ENCODE data around the gene FAM120B. TPM values are rescaled to one million over a fixed set of nuclear protein-coding genes. Genes with fewer than 3 reads are reported as not detected.

FAM120B gene
- total RNA-seq, 1 donor from 2014 or later: 19.7 TPM

- H3K4me1 ChIP-seq: no peaks in the 10 kb centered on the region
- Mint-ChIP-seq H3K36me3 (peaks cover 2% of the 10 kb centered on the region), H3K27me3 (ENCODE audit: insufficient read depth, low read depth) (no peaks in the 10 kb centered on the region), H3K4me3 (no peak overlapping the region), H3K27ac (no peak overlapping the region), H3K4me1 (peaks cover 17% of the 10 kb centered on the region), H3K9me3 (peaks cover 7% of the 10 kb centered on the region)
- no peak overlapping the region for H3K4me2 ChIP-seq
- H3K9ac ChIP-seq: no peak overlapping the region
- no peaks in the 10 kb centered on the region for H3K9me3 ChIP-seq (ENCODE audit: low read depth)
- no peak overlapping the region for H3K4me3 ChIP-seq
- H3K36me3 ChIP-seq: no peaks in the 10 kb centered on the region
- H4K20me1 ChIP-seq (ENCODE audit: low read depth): no peaks in the 10 kb centered on the region
- peaks cover 9% of the 10 kb centered on the region for H3K27me3 ChIP-seq
- no peaks in the 10 kb centered on the region for H3F3A ChIP-seq (ENCODE audit: low read depth)
- no peaks in the 10 kb centered on the region for H3K79me2 ChIP-seq (ENCODE audit: low read depth)
- no peak overlapping the region for H3K27ac ChIP-seq
- no peak overlapping the region for H2AFZ ChIP-seq (replicated peaks)
- DNase-seq (ENCODE audit: low spot score): no peak
- no peak for TF ChIP-seq CTCF (IDR thresholded peaks at IDR 0.05)
- TF ChIP-seq EZH2phosphoT487 (IDR thresholded peaks at IDR 0.05): no peak
- no peak for TF ChIP-seq EZH2 (IDR thresholded peaks at IDR 0.05)
Observed at GRCh38 chr6:170420283-170420682, 113.7 kb downstream of the FAM120B start.

GRCh38 chr6:170420791-170421776 lies 114.5 kb downstream of the FAM120B start:
- Histone ChIP-seq H3K4me2 (no peak overlapping the region), H3K4me1 (no peaks in the 10 kb centered on the region), H3K36me3 (no peaks in the 10 kb centered on the region), H3K9ac (no peak overlapping the region), H3K79me2 (ENCODE audit: low read depth) (no peaks in the 10 kb centered on the region), H3K27ac (no peak overlapping the region), H2AFZ (replicated peaks) (no peak overlapping the region), H3K27me3 (peaks cover 9% of the 10 kb centered on the region), H3K4me3 (no peak overlapping the region), H3F3A (ENCODE audit: low read depth) (no peaks in the 10 kb centered on the region), H4K20me1 (ENCODE audit: low read depth) (no peaks in the 10 kb centered on the region), H3K9me3 (ENCODE audit: low read depth) (no peaks in the 10 kb centered on the region)
- DNase-seq (ENCODE audit: low spot score): no peak
- TF ChIP-seq EZH2phosphoT487 (IDR thresholded peaks at IDR 0.05): no peak
- no peak for TF ChIP-seq CTCF (IDR thresholded peaks at IDR 0.05)
- no peak for TF ChIP-seq EZH2 (IDR thresholded peaks at IDR 0.05)
- no peak overlapping the region for H3K4me3 Mint-ChIP-seq
- H3K36me3 Mint-ChIP-seq: peaks cover 2% of the 10 kb centered on the region
- H3K27me3 Mint-ChIP-seq (ENCODE audit: insufficient read depth, low read depth): no peaks in the 10 kb centered on the region
- peaks cover 7% of the 10 kb centered on the region for H3K9me3 Mint-ChIP-seq
- peaks cover 22% of the 10 kb centered on the region for H3K4me1 Mint-ChIP-seq
- H3K27ac Mint-ChIP-seq: no peak overlapping the region

GRCh38 chr6:170421921-170422320 lies 115.4 kb downstream of the FAM120B start:
- no peak overlapping the region for H3K27ac ChIP-seq
- H3K36me3 Mint-ChIP-seq: peaks cover 2% of the 10 kb centered on the region
- peaks cover 28% of the 10 kb centered on the region for H3K4me1 Mint-ChIP-seq
- DNase-seq (ENCODE audit: low spot score): no peak
- TF ChIP-seq EZH2phosphoT487 (IDR thresholded peaks at IDR 0.05): no peak
- TF ChIP-seq EZH2 (IDR thresholded peaks at IDR 0.05): no peak
- no peak for TF ChIP-seq CTCF (IDR thresholded peaks at IDR 0.05)
- H3K4me3 ChIP-seq: no peak overlapping the region
- no peaks in the 10 kb centered on the region for H3F3A ChIP-seq (ENCODE audit: low read depth)
- H3K27me3 Mint-ChIP-seq (ENCODE audit: insufficient read depth, low read depth): no peaks in the 10 kb centered on the region
- H3K27me3 ChIP-seq: peaks cover 9% of the 10 kb centered on the region
- H4K20me1 ChIP-seq (ENCODE audit: low read depth): no peaks in the 10 kb centered on the region
- H3K4me1 ChIP-seq: no peaks in the 10 kb centered on the region
- no peaks in the 10 kb centered on the region for H3K79me2 ChIP-seq (ENCODE audit: low read depth)
- peaks cover 7% of the 10 kb centered on the region for H3K9me3 Mint-ChIP-seq
- no peak overlapping the region for H3K27ac Mint-ChIP-seq
- no peak overlapping the region for H3K4me2 ChIP-seq
- no peaks in the 10 kb centered on the region for H3K9me3 ChIP-seq (ENCODE audit: low read depth)
- no peak overlapping the region for H3K9ac ChIP-seq
- H3K36me3 ChIP-seq: no peaks in the 10 kb centered on the region
- H3K4me3 Mint-ChIP-seq: no peak overlapping the region
- H2AFZ ChIP-seq (replicated peaks): no peak overlapping the region
